Thyroid gland (tissue), 4 donors: ENCODE data around the gene EXOC3. TPM values are rescaled to one million over a fixed set of nuclear protein-coding genes. Genes with fewer than 3 reads are reported as not detected.

ENCODE experiments used
- DNase-seq, 2 donors: peaks; one replicate each; pipeline ENCODE4 v3.0.0-alpha.2; 2019
- H3K27ac ChIP-seq, 3 donors: fragments of 200-600 bp; sonication (generic); 1 replicate in 2 of 3; 2 replicates in 1 of 3; pipeline ENCODE4 v1.5.1; 2016 to 2019; ENCODE audit warnings: mild to moderate bottlenecking in 1 of 3, moderate library complexity in 1 of 3
- H3K27me3 ChIP-seq: fragments of 200-600 bp; sonication (generic); one replicate; pipeline ENCODE4 v1.5.1; 2019
- H3K36me3 ChIP-seq, 2 donors: fragments of 200-600 bp; sonication (generic); one replicate each; pipeline ENCODE4 v1.5.1; 2016 to 2019
- H3K4me1 ChIP-seq, 2 donors: fragments of 200-600 bp; sonication (generic); one replicate each; pipeline ENCODE4 v1.5.1; 2017 to 2019
- H3K4me3 ChIP-seq, 3 donors: fragments of 200-600 bp; sonication (generic); replicated peaks in 1 of 3; 1 replicate in 2 of 3; 2 replicates in 1 of 3; pipeline ENCODE4 v1.5.1; 2016; ENCODE audit warnings: mild to moderate bottlenecking in 1 of 3
- H3K9me3 ChIP-seq: fragments of 200-600 bp; sonication (generic); one replicate; pipeline ENCODE4 v1.5.1; 2017
- POLR2A ChIP-seq, 2 donors: fragments of 450-650 bp; IDR thresholded peaks; one replicate each; pipeline ENCODE4 v1.6.1; 2017; ENCODE audit warnings: antibody characterized with exemption in 2 of 2, mild to moderate bottlenecking in 2 of 2, moderate library complexity in 1 of 2
- WGBS, 2 donors: methylation state at CpG; one replicate each; pipeline ENCODE4 v1.1.5; 2017; 5-methylcytosine and 5-hydroxymethylcytosine counted together
- intact Hi-C: fragments of 100-400 bp; cut with DNase I; formaldehyde crosslinking; loops from one replicate; pipeline ENCODE4 v1.15.1; 2023
- total RNA-seq, 4 donors: library from RNA; depleted of rRNA; stranded (reverse); fragments of >200 nt; gene quantifications; one replicate each; pipeline ENCODE4 v1.2.3, GENCODE V29; 2016
- TF ChIP-seq, protein P1 (sequence below), 6 experiments: fragments of 200-600 bp in 3 of 6; fragments of 450-650 bp in 3 of 6; sonication (generic) in 3 of 6; IDR thresholded peaks; one replicate each; pipeline ENCODE4 v1.5.1; 2016 to 2019; ENCODE audit warnings: antibody characterized with exemption in 6 of 6, mild to moderate bottlenecking in 2 of 6, inconsistent platforms in 1 of 6, moderate library complexity in 1 of 6

Gene EXOC3
- total RNA-seq, 4 donors from 2014 or later = 39.7 to 49.6 (median 45.0) TPM

DNA sequence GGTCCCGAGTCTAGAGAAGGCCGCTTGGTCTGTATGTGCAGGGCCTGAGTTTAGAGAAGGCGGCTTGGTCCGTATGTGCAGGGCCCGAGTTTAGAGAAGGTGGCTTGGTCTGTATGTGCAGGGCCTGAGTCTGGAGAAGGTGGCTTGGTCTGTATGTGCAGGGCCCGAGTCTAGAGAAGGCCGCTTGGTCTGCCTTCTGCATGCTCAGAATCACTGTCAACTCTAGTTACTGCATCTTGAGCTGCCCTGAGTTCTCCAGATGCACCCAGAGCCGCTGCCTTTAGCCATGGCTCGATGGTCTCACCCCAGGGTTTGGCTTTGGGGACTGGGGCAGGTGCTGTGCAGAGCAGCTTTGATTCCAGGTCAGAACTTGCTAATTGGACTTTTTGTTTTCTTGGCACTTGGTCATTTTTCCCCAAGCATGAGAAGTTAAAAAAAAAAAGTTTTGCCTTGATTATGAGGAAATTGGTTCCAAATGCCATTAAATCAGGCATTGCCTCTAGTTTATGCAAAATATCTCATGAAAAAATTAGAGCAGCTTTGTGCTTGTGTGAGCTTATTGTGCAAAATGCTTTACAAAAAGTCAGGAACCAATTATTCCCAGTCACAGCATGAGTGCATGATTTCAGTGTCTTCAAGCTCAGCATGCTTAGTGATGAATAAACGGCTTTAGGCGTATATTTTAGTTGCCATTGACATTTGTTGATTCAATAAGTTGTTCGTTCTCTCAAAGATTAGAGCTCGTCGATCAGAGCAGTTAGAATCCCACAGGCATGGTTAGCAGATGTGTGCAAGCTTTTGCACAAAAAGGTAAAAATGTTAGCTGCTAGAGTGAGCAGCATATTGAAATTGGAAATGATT lies 25.4 kb upstream of the EXOC3 start:
- intact Hi-C loops = no loop called here
- Histone ChIP-seq H3K9me3 (no peaks in the 10 kb centered on the region), H3K4me3 (no peak overlapping the region), H3K27ac (no peak overlapping the region), H3K27me3 (no peaks in the 10 kb centered on the region), H3K4me1 (no peaks in the 10 kb centered on the region), H3K36me3 (no peaks in the 10 kb centered on the region)
- TF ChIP-seq POLR2A (IDR thresholded peaks at IDR 0.05) = no peak
- TF ChIP-seq, protein P1, sequence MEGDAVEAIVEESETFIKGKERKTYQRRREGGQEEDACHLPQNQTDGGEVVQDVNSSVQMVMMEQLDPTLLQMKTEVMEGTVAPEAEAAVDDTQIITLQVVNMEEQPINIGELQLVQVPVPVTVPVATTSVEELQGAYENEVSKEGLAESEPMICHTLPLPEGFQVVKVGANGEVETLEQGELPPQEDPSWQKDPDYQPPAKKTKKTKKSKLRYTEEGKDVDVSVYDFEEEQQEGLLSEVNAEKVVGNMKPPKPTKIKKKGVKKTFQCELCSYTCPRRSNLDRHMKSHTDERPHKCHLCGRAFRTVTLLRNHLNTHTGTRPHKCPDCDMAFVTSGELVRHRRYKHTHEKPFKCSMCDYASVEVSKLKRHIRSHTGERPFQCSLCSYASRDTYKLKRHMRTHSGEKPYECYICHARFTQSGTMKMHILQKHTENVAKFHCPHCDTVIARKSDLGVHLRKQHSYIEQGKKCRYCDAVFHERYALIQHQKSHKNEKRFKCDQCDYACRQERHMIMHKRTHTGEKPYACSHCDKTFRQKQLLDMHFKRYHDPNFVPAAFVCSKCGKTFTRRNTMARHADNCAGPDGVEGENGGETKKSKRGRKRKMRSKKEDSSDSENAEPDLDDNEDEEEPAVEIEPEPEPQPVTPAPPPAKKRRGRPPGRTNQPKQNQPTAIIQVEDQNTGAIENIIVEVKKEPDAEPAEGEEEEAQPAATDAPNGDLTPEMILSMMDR (IDR thresholded peaks at IDR 0.05) = no peak
- WGBS, 2 donors = 87 to 90% methylated on average over 14 of the region's 14 CpGs
- DNase-seq = no peak

DNA sequence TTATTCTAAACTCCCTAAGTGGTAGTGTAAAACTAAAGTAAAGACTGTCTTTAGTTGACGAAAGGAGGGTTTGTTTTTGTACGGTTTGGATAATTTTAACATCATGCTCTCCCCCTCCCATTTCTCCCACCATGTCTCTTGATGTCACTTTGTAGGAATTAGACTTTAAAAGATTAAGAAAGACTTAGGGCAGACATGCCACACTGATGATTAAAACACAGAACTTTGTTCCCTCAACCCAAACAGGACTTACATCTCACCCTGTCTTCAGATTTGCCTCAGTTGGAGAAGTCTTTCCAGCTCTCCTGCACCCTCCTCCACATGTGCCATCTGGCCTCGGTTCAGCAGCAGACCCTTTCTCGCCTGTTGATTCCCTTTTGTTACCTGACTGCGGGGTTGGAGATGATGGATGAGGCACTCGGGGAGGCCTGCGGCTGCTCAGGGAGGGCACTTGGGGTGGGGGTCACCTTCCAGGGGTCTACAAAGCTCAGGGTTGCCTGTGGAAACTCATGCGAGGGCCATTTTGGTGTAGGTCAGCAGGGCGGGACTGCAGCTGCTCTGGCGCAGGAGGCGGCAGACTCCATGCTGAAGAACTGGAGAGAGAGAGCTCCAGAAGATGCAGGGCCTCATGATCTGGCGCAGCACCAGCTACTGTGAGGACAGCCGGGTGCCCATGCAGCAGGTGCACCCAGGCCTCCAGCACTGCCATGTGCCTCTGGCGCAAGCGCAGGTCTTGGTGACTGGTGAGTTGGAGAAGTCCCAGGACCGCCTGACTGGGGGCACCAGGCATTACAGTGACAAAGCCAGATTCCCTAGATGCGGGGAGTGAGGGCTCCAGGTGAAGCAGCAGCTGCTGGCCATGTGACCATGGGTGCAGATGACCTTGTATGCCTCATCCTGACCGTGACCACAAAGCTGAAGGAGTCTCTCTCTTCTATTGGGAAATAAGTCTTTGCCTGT lies 24.5 kb upstream of the EXOC3 start:
- no peaks in the 10 kb centered on the region for H3K36me3 ChIP-seq
- H3K4me1 ChIP-seq = no peaks in the 10 kb centered on the region
- H3K27ac ChIP-seq = no peak overlapping the region
- DNase-seq = no peak
- no peak overlapping the region for H3K4me3 ChIP-seq
- no peaks in the 10 kb centered on the region for H3K9me3 ChIP-seq
- H3K27me3 ChIP-seq = no peaks in the 10 kb centered on the region
- TF ChIP-seq, protein P1 (IDR thresholded peaks at IDR 0.05) = no peak
- no peak for TF ChIP-seq POLR2A (IDR thresholded peaks at IDR 0.05)
- intact Hi-C loops = no loop called here
- 87% methylated on average over 8 to 15 of the region's 18 CpGs for WGBS, 2 donors

DNA sequence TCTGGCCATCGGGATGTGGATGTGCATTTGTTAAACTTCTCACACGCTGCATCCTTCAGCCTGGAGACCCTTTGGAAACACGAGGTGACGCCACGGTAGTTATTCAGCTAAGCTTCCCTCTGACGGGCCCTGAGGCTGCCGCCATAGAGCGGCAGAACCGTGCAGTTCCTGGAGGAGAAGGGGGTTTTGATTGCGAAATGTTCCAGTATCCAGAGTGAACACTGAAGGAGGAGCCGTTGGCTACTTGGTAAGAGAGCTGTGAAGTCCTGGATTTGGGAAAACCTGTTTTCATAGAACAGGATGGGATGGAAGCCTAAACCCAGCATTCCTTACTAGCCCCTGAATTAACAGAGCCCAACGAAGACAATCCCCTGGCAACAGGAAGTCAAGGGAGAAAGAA lies 23.0 kb upstream of the EXOC3 start:
- H3K9me3 ChIP-seq = no peaks in the 10 kb centered on the region
- H3K4me3 ChIP-seq = no peak overlapping the region
- intact Hi-C loops = no loop called here
- no peak for DNase-seq
- H3K4me1 ChIP-seq = no peaks in the 10 kb centered on the region
- no peaks in the 10 kb centered on the region for H3K36me3 ChIP-seq
- TF ChIP-seq, protein P1 (IDR thresholded peaks at IDR 0.05) = no peak
- TF ChIP-seq POLR2A (IDR thresholded peaks at IDR 0.05) = no peak
- no peak overlapping the region for H3K27ac ChIP-seq
- no peaks in the 10 kb centered on the region for H3K27me3 ChIP-seq
- 70 to 73% methylated on average over 12 of the region's 12 CpGs for WGBS, 2 donors

DNA sequence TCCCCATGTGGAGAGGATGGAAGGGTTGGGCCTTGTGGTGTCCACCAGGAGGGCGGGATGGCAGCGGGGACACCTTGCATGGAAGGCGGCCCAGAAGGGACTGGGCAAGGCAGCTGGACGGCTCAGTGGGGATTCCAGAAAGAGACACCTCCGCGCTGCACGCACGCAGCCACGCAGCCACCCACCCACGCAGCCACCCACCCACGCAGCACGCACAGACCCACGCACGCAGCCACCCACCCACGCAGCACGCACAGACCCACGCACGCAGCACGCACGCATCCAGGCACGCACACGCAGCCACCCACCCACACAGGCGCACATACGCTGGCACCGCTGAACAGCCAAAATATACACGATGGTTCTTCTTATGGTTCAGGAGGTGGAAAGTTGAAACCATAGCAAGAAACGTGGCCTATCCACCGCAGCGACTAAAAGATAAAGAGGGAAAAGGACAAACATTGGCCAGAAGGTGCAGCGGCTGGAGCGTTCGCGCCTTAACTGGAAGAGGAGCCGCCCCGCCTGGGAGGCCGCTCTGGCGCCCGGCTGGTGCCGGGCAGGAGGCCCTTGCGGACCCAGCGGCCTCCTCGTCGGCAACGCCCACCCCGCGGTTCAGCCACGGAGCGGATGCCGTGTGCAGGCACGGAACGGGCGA lies 22.2 kb upstream of the EXOC3 start:
- H3K4me1 ChIP-seq = no peaks in the 10 kb centered on the region
- 93% methylated on average over 40 to 52 of the region's 52 CpGs for WGBS, 2 donors
- no peaks in the 10 kb centered on the region for H3K27me3 ChIP-seq
- intact Hi-C loops = no loop called here
- TF ChIP-seq, protein P1 (IDR thresholded peaks at IDR 0.05) = no peak
- TF ChIP-seq POLR2A (IDR thresholded peaks at IDR 0.05) = no peak
- DNase-seq = no peak
- no peaks in the 10 kb centered on the region for H3K36me3 ChIP-seq
- no peak overlapping the region for H3K27ac ChIP-seq
- no peaks in the 10 kb centered on the region for H3K9me3 ChIP-seq
- no peak overlapping the region for H3K4me3 ChIP-seq
